PFSK-1 (cell line): ENCODE measurements around the gene UPF1.

Experiments
- FOXP2 ChIP-seq: optimal IDR thresholded peaks from 2 replicates; pipeline ENCODE3; 2011; ENCODE audit warnings: borderline replicate concordance, control low read depth, inconsistent platforms; ENCODE audit not compliant: insufficient read depth; ENCODE audit errors: extremely low read length, extremely low read depth
- POLR2AphosphoS5 ChIP-seq: IDR thresholded peaks from 2 replicates; pipeline ENCODE4 v1.6.1; 2012; ENCODE audit warnings: low read depth, mild to moderate bottlenecking, control low read depth, low read length, moderate library complexity
- SIN3A ChIP-seq: IDR thresholded peaks from 2 replicates; pipeline ENCODE4 v1.6.1; 2012; ENCODE audit warnings: mild to moderate bottlenecking, low read length, moderate library complexity, borderline replicate concordance; ENCODE audit not compliant: insufficient read depth
- TAF1 ChIP-seq: IDR thresholded peaks from 2 replicates; pipeline ENCODE4 v1.6.1; 2012; ENCODE audit warnings: low read length, control low read depth, borderline replicate concordance; ENCODE audit not compliant: insufficient read depth
- TF ChIP-seq, protein P1 (sequence below), 2 experiments: IDR thresholded peaks; 2 replicates each; pipeline versions ENCODE4 v1.6.1 to v1.8.0; 2011 to 2012; ENCODE audit warnings: low read depth in 2 of 2, low read length in 2 of 2, control low read depth in 1 of 2, inconsistent platforms in 1 of 2, mild to moderate bottlenecking in 1 of 2, moderate library complexity in 1 of 2; ENCODE audit not compliant: insufficient read depth in 1 of 2

DNA sequence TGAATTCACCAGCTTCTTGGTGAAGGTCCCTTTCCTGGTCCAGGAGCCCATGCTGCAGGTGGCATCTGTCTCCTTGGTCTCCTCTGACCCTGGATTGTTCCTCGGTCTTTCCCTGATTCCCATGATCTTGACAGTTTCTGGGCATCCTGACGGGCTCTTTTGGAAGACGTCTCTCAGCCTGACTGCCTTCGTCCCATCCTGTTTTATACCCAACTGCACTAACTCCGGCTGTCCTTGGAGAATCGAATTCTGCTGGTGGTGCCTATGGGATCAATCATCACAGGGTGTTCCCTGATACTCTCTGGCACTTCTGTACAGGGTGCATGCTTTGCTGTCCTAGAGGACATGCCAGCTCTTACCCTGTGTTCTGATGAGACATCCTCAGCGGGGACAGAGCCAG is 45.1 kb downstream of the UPF1 start:
- TF ChIP-seq POLR2AphosphoS5, result no peak
- TF ChIP-seq FOXP2, result no peak
- no peak for TF ChIP-seq TAF1
- TF ChIP-seq, protein P1, sequence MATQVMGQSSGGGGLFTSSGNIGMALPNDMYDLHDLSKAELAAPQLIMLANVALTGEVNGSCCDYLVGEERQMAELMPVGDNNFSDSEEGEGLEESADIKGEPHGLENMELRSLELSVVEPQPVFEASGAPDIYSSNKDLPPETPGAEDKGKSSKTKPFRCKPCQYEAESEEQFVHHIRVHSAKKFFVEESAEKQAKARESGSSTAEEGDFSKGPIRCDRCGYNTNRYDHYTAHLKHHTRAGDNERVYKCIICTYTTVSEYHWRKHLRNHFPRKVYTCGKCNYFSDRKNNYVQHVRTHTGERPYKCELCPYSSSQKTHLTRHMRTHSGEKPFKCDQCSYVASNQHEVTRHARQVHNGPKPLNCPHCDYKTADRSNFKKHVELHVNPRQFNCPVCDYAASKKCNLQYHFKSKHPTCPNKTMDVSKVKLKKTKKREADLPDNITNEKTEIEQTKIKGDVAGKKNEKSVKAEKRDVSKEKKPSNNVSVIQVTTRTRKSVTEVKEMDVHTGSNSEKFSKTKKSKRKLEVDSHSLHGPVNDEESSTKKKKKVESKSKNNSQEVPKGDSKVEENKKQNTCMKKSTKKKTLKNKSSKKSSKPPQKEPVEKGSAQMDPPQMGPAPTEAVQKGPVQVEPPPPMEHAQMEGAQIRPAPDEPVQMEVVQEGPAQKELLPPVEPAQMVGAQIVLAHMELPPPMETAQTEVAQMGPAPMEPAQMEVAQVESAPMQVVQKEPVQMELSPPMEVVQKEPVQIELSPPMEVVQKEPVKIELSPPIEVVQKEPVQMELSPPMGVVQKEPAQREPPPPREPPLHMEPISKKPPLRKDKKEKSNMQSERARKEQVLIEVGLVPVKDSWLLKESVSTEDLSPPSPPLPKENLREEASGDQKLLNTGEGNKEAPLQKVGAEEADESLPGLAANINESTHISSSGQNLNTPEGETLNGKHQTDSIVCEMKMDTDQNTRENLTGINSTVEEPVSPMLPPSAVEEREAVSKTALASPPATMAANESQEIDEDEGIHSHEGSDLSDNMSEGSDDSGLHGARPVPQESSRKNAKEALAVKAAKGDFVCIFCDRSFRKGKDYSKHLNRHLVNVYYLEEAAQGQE (IDR thresholded peaks at IDR 0.05; ENCODE audit: insufficient read depth in 1 of 2, low read depth in 2 of 2, low read length in 2 of 2), result no peak
- no peak for TF ChIP-seq SIN3A
